Type B pancreatic cell (in vitro differentiated cells): ENCODE results near the gene HOXC6. TPM values are rescaled to one million over a fixed set of nuclear protein-coding genes. Genes with fewer than 3 reads are reported as not detected.
"Not testable (repeated sequence)": the region's sequence is repeated elsewhere in the genome, so short reads cannot be mapped to it uniquely, and the experiment has no call there.

Source experiments
- DNase-seq: peaks from one replicate; pipeline ENCODE4 v3.0.0; 2021; ENCODE audit warnings: mixed read lengths; ENCODE audit not compliant: unreplicated experiment; ENCODE audit errors: extremely low spot score
- H3K27ac Mint-ChIP-seq: 2 replicates; pipeline ENCODE4 v1.8.0; 2021; ENCODE audit warnings: mild to moderate bottlenecking, mixed read lengths
- H3K27me3 Mint-ChIP-seq: 2 replicates; pipeline ENCODE4 v1.8.0; 2021; ENCODE audit warnings: mixed read lengths
- H3K36me3 Mint-ChIP-seq: 2 replicates; pipeline ENCODE4 v1.8.0; 2021; ENCODE audit warnings: mixed read lengths
- H3K4me1 Mint-ChIP-seq: one replicate; pipeline ENCODE4 v1.8.0; 2021; ENCODE audit warnings: mixed read lengths; ENCODE audit not compliant: unreplicated experiment
- H3K4me3 Mint-ChIP-seq: 2 replicates; pipeline ENCODE4 v1.8.0; 2021; ENCODE audit warnings: mild to moderate bottlenecking, mixed read lengths
- H3K9me3 Mint-ChIP-seq: 2 replicates; pipeline ENCODE4 v1.8.0; 2021; ENCODE audit warnings: mixed read lengths
- CTCF ChIP-seq: fragments of 200-600 bp; sonication (generic); conservative IDR thresholded peaks from 2 replicates; pipeline ENCODE4 v1.5.0; 2021; ENCODE audit warnings: antibody characterized with exemption, mild to moderate bottlenecking
- total RNA-seq: library from RNA; stranded (reverse); gene quantifications from 2 replicates; pipeline ENCODE4 v1.2.1, GENCODE V29; 2021; ENCODE audit warnings: low replicate concordance

The HOXC6 gene
- total RNA-seq, 1 donor from 2014 or later = 23.0 TPM

DNA sequence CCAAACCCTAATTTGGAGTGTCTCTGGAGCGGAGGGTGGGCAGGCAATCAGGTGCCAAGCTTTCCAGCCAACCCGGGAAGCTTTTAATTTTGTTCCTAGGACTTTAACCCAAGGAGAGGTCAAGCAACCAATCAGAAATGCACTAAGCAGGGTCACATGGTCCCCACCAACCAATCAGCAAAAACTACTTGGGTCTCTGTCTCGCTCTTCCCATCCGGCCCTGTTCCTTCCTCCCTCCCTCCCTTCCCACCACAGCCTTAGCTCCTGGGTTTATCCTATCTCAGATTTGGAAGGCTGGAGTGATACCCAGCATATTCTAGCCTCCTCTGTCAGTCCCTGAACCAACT is 11.9 kb downstream of the HOXC6 start:
- DNase-seq = no peak
- Mint-ChIP-seq H3K4me1 (peaks cover 80% of the 10 kb centered on the region), H3K9me3 (no peaks in the 10 kb centered on the region), H3K4me3 (peak overlapping the region; percentile 89), H3K27ac (peak overlapping the region; percentile 67), H3K27me3 (peaks cover 49% of the 10 kb centered on the region), H3K36me3 (peaks cover 8% of the 10 kb centered on the region)
- TF ChIP-seq CTCF = no peak

- no peak for DNase-seq
- Mint-ChIP-seq H3K4me3 (peak overlapping the region; percentile 89), H3K27ac (no peak overlapping the region), H3K36me3 (peaks cover 6% of the 10 kb centered on the region), H3K4me1 (peaks cover 80% of the 10 kb centered on the region), H3K9me3 (no peaks in the 10 kb centered on the region), H3K27me3 (peaks cover 49% of the 10 kb centered on the region)
- no peak for TF ChIP-seq CTCF
Measured at GRCh38 chr12:54040648-54041047, 12.4 kb downstream of the HOXC6 start.

DNA sequence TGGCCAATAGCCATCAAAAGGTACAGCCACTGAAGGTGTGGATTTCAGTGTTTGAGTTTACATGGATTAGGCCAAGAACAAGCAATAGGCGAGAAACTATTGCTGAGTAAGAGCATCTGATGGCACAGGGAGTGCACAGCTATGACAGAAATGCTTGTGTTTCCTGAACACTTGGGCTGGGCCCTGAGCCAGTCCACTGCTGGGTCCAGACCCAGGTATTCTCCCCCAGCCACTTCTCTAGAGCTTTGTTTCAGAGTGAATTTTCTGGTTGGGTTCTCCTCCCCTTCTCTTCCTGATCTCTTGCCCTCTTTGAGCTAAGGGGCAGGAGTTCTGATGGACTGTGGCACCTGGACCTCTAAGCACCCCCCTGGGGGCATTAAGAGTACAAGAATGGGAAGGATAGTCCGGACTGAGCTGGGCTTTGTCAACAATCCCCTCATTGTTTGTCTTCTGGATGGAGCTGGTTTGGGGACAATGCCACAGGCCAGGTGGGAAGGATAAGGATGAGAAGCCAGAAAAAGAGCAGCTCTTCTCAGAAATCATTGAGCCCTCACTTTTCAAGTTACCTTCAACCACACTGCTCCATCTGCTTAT is 13.0 kb downstream of the HOXC6 start:
- Mint-ChIP-seq H3K4me1 (peaks cover 80% of the 10 kb centered on the region), H3K36me3 (peaks cover 3% of the 10 kb centered on the region), H3K4me3 (no peak overlapping the region), H3K9me3 (no peaks in the 10 kb centered on the region), H3K27ac (no peak overlapping the region), H3K27me3 (peaks cover 51% of the 10 kb centered on the region)
- TF ChIP-seq CTCF = no peak
- no peak for DNase-seq

DNA sequence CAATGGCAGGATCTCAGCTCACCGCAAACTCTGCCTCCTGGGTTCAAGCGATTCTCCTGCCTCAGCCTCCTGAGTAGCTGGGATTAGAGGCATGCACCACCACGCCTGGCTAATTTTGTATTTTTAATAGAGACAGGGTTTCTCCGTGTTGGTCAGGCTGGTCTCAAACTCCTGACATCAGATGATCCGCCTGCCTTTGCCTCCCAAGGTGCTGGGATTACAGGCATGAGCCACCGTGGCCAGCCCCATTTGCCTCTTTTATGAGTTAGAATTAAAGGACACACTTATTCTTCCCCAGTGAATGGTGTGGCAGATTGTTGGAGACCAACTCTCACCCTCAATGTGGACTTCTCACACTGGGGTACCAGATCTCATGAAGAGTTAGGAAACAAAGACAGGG is 13.8 kb downstream of the HOXC6 start:
- H3K4me3 Mint-ChIP-seq = peak overlapping the region; percentile 34
- not testable (repeated sequence) for H3K9me3 Mint-ChIP-seq, H3K36me3 Mint-ChIP-seq, DNase-seq, H3K27ac Mint-ChIP-seq
- peaks cover 58% of the 10 kb centered on the region for H3K27me3 Mint-ChIP-seq
- peaks cover 81% of the 10 kb centered on the region for H3K4me1 Mint-ChIP-seq

- Mint-ChIP-seq H3K27me3 (peaks cover 58% of the 10 kb centered on the region), H3K4me1 (peaks cover 75% of the 10 kb centered on the region), H3K27ac (peak overlapping the region; percentile 81), H3K4me3 (peak overlapping the region; percentile 92), H3K9me3 (no peaks in the 10 kb centered on the region), H3K36me3 (no peaks in the 10 kb centered on the region)
- DNase-seq = no peak
- no peak for TF ChIP-seq CTCF
Measured at GRCh38 chr12:54042970-54043853, 15.0 kb downstream of the HOXC6 start.

- Mint-ChIP-seq H3K27ac (peak overlapping the region; percentile 81), H3K27me3 (peaks cover 59% of the 10 kb centered on the region), H3K9me3 (no peaks in the 10 kb centered on the region), H3K4me3 (peak overlapping the region; percentile 92), H3K4me1 (peaks cover 75% of the 10 kb centered on the region), H3K36me3 (no peaks in the 10 kb centered on the region)
- TF ChIP-seq CTCF = no peak
- no peak for DNase-seq
Measured at GRCh38 chr12:54044425-54045103, 16.3 kb downstream of the HOXC6 start.
